Measurements from ENCODE around the gene ABCA2. TPM values are rescaled to one million over a fixed set of nuclear protein-coding genes. Genes with fewer than 3 reads are reported as not detected.
A peak's percentile ranks its signal among the peaks of the same experiment; 100 is the strongest.

ABCA2 gene
- polyA plus RNA-seq, 2 donors, result 7.7 to 14.7 TPM

- no peaks in the 10 kb centered on the region for H3K9me3 ChIP-seq (ENCODE audit: control insufficient read depth in 2 of 2, insufficient read depth in 1 of 2, low read depth in 1 of 2, low read length in 1 of 2)
- H3K27ac ChIP-seq (ENCODE audit: low read depth in 2 of 2, low read length in 1 of 2), result peak overlapping the region; percentile 88
- H3K4me1 ChIP-seq (ENCODE audit: control insufficient read depth in 2 of 2, insufficient read depth in 2 of 2, low read length in 1 of 2), result peaks cover 0 to 35% of the 10 kb centered on the region in 2 donors
- H3K4me3 ChIP-seq (ENCODE audit: low read depth in 1 of 2, low read length in 2 of 2), result peak overlapping the region; percentile 51 to 52
- no peaks in the 10 kb centered on the region for H3K27me3 ChIP-seq (ENCODE audit: control insufficient read depth in 1 of 2, insufficient read depth in 2 of 2, low read length in 2 of 2)
- H3K36me3 ChIP-seq (ENCODE audit: control insufficient read depth in 2 of 2, insufficient read depth in 2 of 2, low read length in 1 of 2), result peaks cover 0 to 9% of the 10 kb centered on the region in 2 donors
- WGBS, 2 donors, result 15 to 16% methylated on average over 11 to 12 of the region's 12 CpGs
Measured at GRCh38 chr9:136995772-136996311, 32.2 kb downstream of the ABCA2 start.

- Histone ChIP-seq H3K27me3 (ENCODE audit: control insufficient read depth in 1 of 2, insufficient read depth in 2 of 2, low read length in 2 of 2) (no peaks in the 10 kb centered on the region), H3K36me3 (ENCODE audit: control insufficient read depth in 2 of 2, insufficient read depth in 2 of 2, low read length in 1 of 2) (peaks cover 0 to 9% of the 10 kb centered on the region in 2 donors), H3K4me1 (ENCODE audit: control insufficient read depth in 2 of 2, insufficient read depth in 2 of 2, low read length in 1 of 2) (peaks cover 0 to 35% of the 10 kb centered on the region in 2 donors), H3K9me3 (ENCODE audit: control insufficient read depth in 2 of 2, insufficient read depth in 1 of 2, low read depth in 1 of 2, low read length in 1 of 2) (no peaks in the 10 kb centered on the region), H3K4me3 (ENCODE audit: low read depth in 1 of 2, low read length in 2 of 2) (peak overlapping the region; percentile 51 to 52), H3K27ac (ENCODE audit: low read depth in 2 of 2, low read length in 1 of 2) (peak overlapping the region; percentile 88)
- WGBS, 2 donors, result 22 to 29% methylated on average over 30 of the region's 30 CpGs
Measured at GRCh38 chr9:136995362-136995761, 32.7 kb downstream of the ABCA2 start.

GRCh38 chr9:136994888-136995230 is 33.2 kb downstream of the ABCA2 start:
- peaks cover 0 to 35% of the 10 kb centered on the region in 2 donors for H3K4me1 ChIP-seq (ENCODE audit: control insufficient read depth in 2 of 2, insufficient read depth in 2 of 2, low read length in 1 of 2)
- no peaks in the 10 kb centered on the region for H3K27me3 ChIP-seq (ENCODE audit: control insufficient read depth in 1 of 2, insufficient read depth in 2 of 2, low read length in 2 of 2)
- H3K4me3 ChIP-seq (ENCODE audit: low read depth in 1 of 2, low read length in 2 of 2), result peak overlapping the region; percentile 51 to 52
- H3K27ac ChIP-seq (ENCODE audit: low read depth in 2 of 2, low read length in 1 of 2), result peak overlapping the region; percentile 88
- WGBS, 2 donors, result 45 to 47% methylated on average over 40 of the region's 40 CpGs
- H3K9me3 ChIP-seq (ENCODE audit: control insufficient read depth in 2 of 2, insufficient read depth in 1 of 2, low read depth in 1 of 2, low read length in 1 of 2), result no peaks in the 10 kb centered on the region
- H3K36me3 ChIP-seq (ENCODE audit: control insufficient read depth in 2 of 2, insufficient read depth in 2 of 2, low read length in 1 of 2), result peaks cover 0 to 9% of the 10 kb centered on the region in 2 donors

GRCh38 chr9:136994180-136994887 is 33.7 kb downstream of the ABCA2 start:
- Histone ChIP-seq H3K4me3 (ENCODE audit: low read depth in 1 of 2, low read length in 2 of 2) (peak overlapping the region; percentile 51 to 70), H3K9me3 (ENCODE audit: control insufficient read depth in 2 of 2, insufficient read depth in 1 of 2, low read depth in 1 of 2, low read length in 1 of 2) (no peaks in the 10 kb centered on the region), H3K27ac (ENCODE audit: low read depth in 2 of 2, low read length in 1 of 2) (peak overlapping the region; percentile 64 to 84), H3K36me3 (ENCODE audit: control insufficient read depth in 2 of 2, insufficient read depth in 2 of 2, low read length in 1 of 2) (peaks cover 0 to 9% of the 10 kb centered on the region in 2 donors), H3K4me1 (ENCODE audit: control insufficient read depth in 2 of 2, insufficient read depth in 2 of 2, low read length in 1 of 2) (peaks cover 0 to 35% of the 10 kb centered on the region in 2 donors), H3K27me3 (ENCODE audit: control insufficient read depth in 1 of 2, insufficient read depth in 2 of 2, low read length in 2 of 2) (no peaks in the 10 kb centered on the region)
- WGBS, 2 donors, result 60 to 62% methylated on average over 54 of the region's 54 CpGs

GRCh38 chr9:136992819-136993369 is 35.1 kb downstream of the ABCA2 start:
- Histone ChIP-seq H3K4me1 (ENCODE audit: control insufficient read depth in 2 of 2, insufficient read depth in 2 of 2, low read length in 1 of 2) (peaks cover 0 to 32% of the 10 kb centered on the region in 2 donors), H3K27ac (ENCODE audit: low read depth in 2 of 2, low read length in 1 of 2) (peak overlapping the region; percentile 84 to 85), H3K4me3 (ENCODE audit: low read depth in 1 of 2, low read length in 2 of 2) (peak overlapping the region; percentile 52 to 70), H3K9me3 (ENCODE audit: control insufficient read depth in 2 of 2, insufficient read depth in 1 of 2, low read depth in 1 of 2, low read length in 1 of 2) (no peaks in the 10 kb centered on the region), H3K36me3 (ENCODE audit: control insufficient read depth in 2 of 2, insufficient read depth in 2 of 2, low read length in 1 of 2) (peaks cover 0 to 9% of the 10 kb centered on the region in 2 donors), H3K27me3 (ENCODE audit: control insufficient read depth in 1 of 2, insufficient read depth in 2 of 2, low read length in 2 of 2) (no peaks in the 10 kb centered on the region)
- 30 to 33% methylated on average over 18 of the region's 18 CpGs for WGBS, 2 donors

GRCh38 chr9:136991993-136992818 is 35.8 kb downstream of the ABCA2 start, which contains the start of gene PAXX:
PAXX (plus strand) TSS chr9:136992422; CDS start chr9:136992444, 22 bp downstream.
- peak within 1 kb of the TSS; percentile 84 to 90 for H3K27ac ChIP-seq (ENCODE audit: low read depth in 2 of 2, low read length in 1 of 2)
- H3K27me3 ChIP-seq (ENCODE audit: control insufficient read depth in 1 of 2, insufficient read depth in 2 of 2, low read length in 2 of 2), result no peaks in the 10 kb centered on the region
- 0 to 3% methylated on average over 49 to 92 of the region's 92 CpGs for WGBS, 2 donors
- peaks cover 0 to 27% of the 10 kb centered on the region in 2 donors for H3K4me1 ChIP-seq (ENCODE audit: control insufficient read depth in 2 of 2, insufficient read depth in 2 of 2, low read length in 1 of 2)
- peaks cover 0 to 9% of the 10 kb centered on the region in 2 donors for H3K36me3 ChIP-seq (ENCODE audit: control insufficient read depth in 2 of 2, insufficient read depth in 2 of 2, low read length in 1 of 2)
- no peaks in the 10 kb centered on the region for H3K9me3 ChIP-seq (ENCODE audit: control insufficient read depth in 2 of 2, insufficient read depth in 1 of 2, low read depth in 1 of 2, low read length in 1 of 2)
- H3K4me3 ChIP-seq (ENCODE audit: low read depth in 1 of 2, low read length in 2 of 2), result peak within 1 kb of the TSS; percentile 52 to 70

GRCh38 chr9:136990242-136990911 is 37.7 kb downstream of the ABCA2 start:
- WGBS, 2 donors, result 66 to 82% methylated on average over 10 of the region's 10 CpGs
- H3K4me3 ChIP-seq (ENCODE audit: low read depth in 1 of 2, low read length in 2 of 2), result no peak overlapping the region
- H3K9me3 ChIP-seq (ENCODE audit: control insufficient read depth in 2 of 2, insufficient read depth in 1 of 2, low read depth in 1 of 2, low read length in 1 of 2), result no peaks in the 10 kb centered on the region
- H3K27ac ChIP-seq (ENCODE audit: low read depth in 2 of 2, low read length in 1 of 2), result no peak overlapping the region
- no peaks in the 10 kb centered on the region for H3K27me3 ChIP-seq (ENCODE audit: control insufficient read depth in 1 of 2, insufficient read depth in 2 of 2, low read length in 2 of 2)
- peaks cover 0 to 21% of the 10 kb centered on the region in 2 donors for H3K4me1 ChIP-seq (ENCODE audit: control insufficient read depth in 2 of 2, insufficient read depth in 2 of 2, low read length in 1 of 2)
- peaks cover 0 to 9% of the 10 kb centered on the region in 2 donors for H3K36me3 ChIP-seq (ENCODE audit: control insufficient read depth in 2 of 2, insufficient read depth in 2 of 2, low read length in 1 of 2)

- Histone ChIP-seq H3K27ac (ENCODE audit: low read depth in 2 of 2, low read length in 1 of 2) (no peak overlapping the region), H3K36me3 (ENCODE audit: control insufficient read depth in 2 of 2, insufficient read depth in 2 of 2, low read length in 1 of 2) (peaks cover 0 to 4% of the 10 kb centered on the region in 2 donors), H3K4me1 (ENCODE audit: control insufficient read depth in 2 of 2, insufficient read depth in 2 of 2, low read length in 1 of 2) (peaks cover 0 to 12% of the 10 kb centered on the region in 2 donors), H3K4me3 (ENCODE audit: low read depth in 1 of 2, low read length in 2 of 2) (no peak overlapping the region), H3K27me3 (ENCODE audit: control insufficient read depth in 1 of 2, insufficient read depth in 2 of 2, low read length in 2 of 2) (no peaks in the 10 kb centered on the region), H3K9me3 (ENCODE audit: control insufficient read depth in 2 of 2, insufficient read depth in 1 of 2, low read depth in 1 of 2, low read length in 1 of 2) (no peaks in the 10 kb centered on the region)
- WGBS, 2 donors, result 97% methylated on average over 4 of the region's 4 CpGs
Measured at GRCh38 chr9:136988872-136989271, 39.2 kb downstream of the ABCA2 start.

- Histone ChIP-seq H3K4me3 (ENCODE audit: low read depth in 1 of 2, low read length in 2 of 2) (no peak overlapping the region), H3K36me3 (ENCODE audit: control insufficient read depth in 2 of 2, insufficient read depth in 2 of 2, low read length in 1 of 2) (no peaks in the 10 kb centered on the region), H3K27ac (ENCODE audit: low read depth in 2 of 2, low read length in 1 of 2) (no peak overlapping the region), H3K9me3 (ENCODE audit: control insufficient read depth in 2 of 2, insufficient read depth in 1 of 2, low read depth in 1 of 2, low read length in 1 of 2) (no peaks in the 10 kb centered on the region), H3K27me3 (ENCODE audit: control insufficient read depth in 1 of 2, insufficient read depth in 2 of 2, low read length in 2 of 2) (no peaks in the 10 kb centered on the region), H3K4me1 (ENCODE audit: control insufficient read depth in 2 of 2, insufficient read depth in 2 of 2, low read length in 1 of 2) (peaks cover 0 to 2% of the 10 kb centered on the region in 2 donors)
- 34 to 37% methylated on average over 32 to 33 of the region's 33 CpGs for WGBS, 2 donors
Measured at GRCh38 chr9:136985853-136986252, 42.2 kb downstream of the ABCA2 start.

Data from esophagus (tissue), 2 donors.